Tibial nerve (tissue), 4 donors: Measurements from ENCODE around the gene POLDIP3.

ENCODE experiments used
- CTCF ChIP-seq, 5 experiments: fragments of 200-600 bp in 3 of 5; fragments of 450-650 bp in 2 of 5; sonication (generic) in 3 of 5; IDR thresholded peaks; one replicate each; pipeline ENCODE4 v1.5.1; 2016 to 2019; ENCODE audit warnings: antibody characterized with exemption in 5 of 5, mild to moderate bottlenecking in 3 of 5, moderate library complexity in 2 of 5
- EP300 ChIP-seq, 2 donors: sonication (generic); formaldehyde crosslinking; IDR thresholded peaks; one replicate each; pipeline ENCODE4 v1.6.1; 2017; ENCODE audit warnings: antibody characterized with exemption in 2 of 2, mild to moderate bottlenecking in 1 of 2

GRCh38 chr22:42620084-42620483, 5.4 kb upstream of the POLDIP3 start:
- TF ChIP-seq CTCF (IDR thresholded peaks at IDR 0.05) (no peak), EP300 (IDR thresholded peaks at IDR 0.05) (no peak)
